Activated naive CD4-positive, alpha-beta T cell treated with anti-CD3 and anti-CD28 coated beads, Interleukin-2, amount 50 U/mL, for 24 hours (primary cell): ENCODE data around the gene MYO16.
"Not testable (repeated sequence)": the region's sequence is repeated elsewhere in the genome, so short reads cannot be mapped to it uniquely, and the experiment has no call there.

ENCODE experiments used
- H3K27ac Mint-ChIP-seq: one replicate; pipeline ENCODE4 v1.8.0; 2021; ENCODE audit warnings: mild to moderate bottlenecking, mixed read lengths
- H3K27me3 Mint-ChIP-seq: one replicate; pipeline ENCODE4 v1.8.0; 2021; ENCODE audit warnings: mixed read lengths
- H3K36me3 Mint-ChIP-seq: one replicate; pipeline ENCODE4 v1.8.0; 2021; ENCODE audit warnings: mixed read lengths
- H3K4me1 Mint-ChIP-seq: one replicate; pipeline ENCODE4 v1.8.0; 2021; ENCODE audit warnings: mixed read lengths
- H3K4me3 Mint-ChIP-seq: one replicate; pipeline ENCODE4 v1.8.0; 2021; ENCODE audit warnings: mild to moderate bottlenecking, mixed read lengths
- H3K9me3 Mint-ChIP-seq: one replicate; pipeline ENCODE4 v1.8.0; 2021; ENCODE audit warnings: mixed read lengths

Gene MYO16

DNA sequence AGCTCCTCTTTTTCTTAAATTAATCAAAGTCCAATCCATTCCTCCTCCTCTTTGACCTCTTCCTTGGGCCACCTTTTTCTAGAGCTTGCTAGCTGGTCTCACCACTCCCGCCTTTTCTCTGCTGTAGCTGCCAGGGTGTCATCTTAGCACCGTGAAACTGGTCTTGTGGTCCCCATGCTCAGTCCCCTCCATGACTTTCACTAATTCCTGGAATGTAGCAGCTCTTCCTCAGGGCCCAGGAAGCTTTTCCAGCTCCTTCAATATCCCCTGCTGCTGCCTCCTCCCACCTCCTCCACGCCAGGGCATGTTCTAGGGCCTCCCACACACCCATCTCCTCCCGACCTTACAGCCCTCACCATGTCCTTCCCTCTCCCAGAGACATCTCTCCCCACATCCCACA lies 222.2 kb downstream of the MYO16 start:
- Mint-ChIP-seq H3K27ac (no peak overlapping the region), H3K9me3 (no peaks in the 10 kb centered on the region), H3K27me3 (peaks cover 12% of the 10 kb centered on the region), H3K4me3 (no peak overlapping the region), H3K36me3 (no peaks in the 10 kb centered on the region), H3K4me1 (peaks cover 4% of the 10 kb centered on the region)

- peaks cover 4% of the 10 kb centered on the region for H3K4me1 Mint-ChIP-seq
- no peaks in the 10 kb centered on the region for H3K9me3 Mint-ChIP-seq
- no peak overlapping the region for H3K27ac Mint-ChIP-seq
- H3K36me3 Mint-ChIP-seq, result no peaks in the 10 kb centered on the region
- peaks cover 12% of the 10 kb centered on the region for H3K27me3 Mint-ChIP-seq
- H3K4me3 Mint-ChIP-seq, result no peak overlapping the region
These were observed 223.6 kb downstream of the MYO16 start for GRCh38 chr13:108853031-108853430.

- peaks cover 4% of the 10 kb centered on the region for H3K4me1 Mint-ChIP-seq
- H3K4me3 Mint-ChIP-seq, result no peak overlapping the region
- no peaks in the 10 kb centered on the region for H3K9me3 Mint-ChIP-seq
- peaks cover 7% of the 10 kb centered on the region for H3K27me3 Mint-ChIP-seq
- H3K36me3 Mint-ChIP-seq, result no peaks in the 10 kb centered on the region
- no peak overlapping the region for H3K27ac Mint-ChIP-seq
These were observed 226.5 kb downstream of the MYO16 start for GRCh38 chr13:108855737-108856387.

GRCh38 chr13:108858676-108859075 lies 229.3 kb downstream of the MYO16 start:
- H3K27me3 Mint-ChIP-seq, result peaks cover 2% of the 10 kb centered on the region
- H3K4me1 Mint-ChIP-seq, result peaks cover 4% of the 10 kb centered on the region
- H3K27ac Mint-ChIP-seq, result no peak overlapping the region
- no peaks in the 10 kb centered on the region for H3K36me3 Mint-ChIP-seq
- H3K9me3 Mint-ChIP-seq, result no peaks in the 10 kb centered on the region
- H3K4me3 Mint-ChIP-seq, result no peak overlapping the region

GRCh38 chr13:108859197-108860012 lies 230.0 kb downstream of the MYO16 start:
- Mint-ChIP-seq H3K9me3 (no peaks in the 10 kb centered on the region), H3K4me3 (no peak overlapping the region), H3K4me1 (peaks cover 4% of the 10 kb centered on the region), H3K27ac (no peak overlapping the region), H3K36me3 (no peaks in the 10 kb centered on the region), H3K27me3 (peaks cover 2% of the 10 kb centered on the region)

DNA sequence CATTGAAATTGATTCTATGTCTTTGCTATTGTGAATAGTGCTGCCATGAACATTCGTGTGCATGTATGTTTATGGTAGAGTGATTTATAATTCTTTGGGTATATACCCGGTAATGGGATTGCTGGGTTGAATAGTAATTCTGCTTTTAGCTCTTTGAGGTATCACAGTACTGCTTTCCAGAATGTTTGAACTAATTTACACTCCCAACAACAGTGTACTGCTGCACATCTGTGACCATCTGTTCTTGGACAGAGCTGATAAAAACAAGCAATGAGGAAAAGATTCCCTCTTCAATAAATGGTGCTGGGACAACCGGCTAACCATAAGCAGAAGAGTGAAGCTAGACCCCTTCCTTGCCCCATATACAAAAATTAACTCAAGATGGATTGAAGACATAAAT lies 231.0 kb downstream of the MYO16 start:
- no peak overlapping the region for H3K27ac Mint-ChIP-seq
- peaks cover 2% of the 10 kb centered on the region for H3K27me3 Mint-ChIP-seq
- no peaks in the 10 kb centered on the region for H3K9me3 Mint-ChIP-seq
- H3K4me1 Mint-ChIP-seq, result peaks cover 4% of the 10 kb centered on the region
- no peaks in the 10 kb centered on the region for H3K36me3 Mint-ChIP-seq
- no peak overlapping the region for H3K4me3 Mint-ChIP-seq

- Mint-ChIP-seq H3K4me3 (no peak overlapping the region), H3K27ac (no peak overlapping the region), H3K4me1 (no peaks in the 10 kb centered on the region), H3K27me3 (peaks cover 2% of the 10 kb centered on the region), H3K9me3 (no peaks in the 10 kb centered on the region), H3K36me3 (no peaks in the 10 kb centered on the region)
These were observed 247.9 kb downstream of the MYO16 start for GRCh38 chr13:108877300-108877699.

DNA sequence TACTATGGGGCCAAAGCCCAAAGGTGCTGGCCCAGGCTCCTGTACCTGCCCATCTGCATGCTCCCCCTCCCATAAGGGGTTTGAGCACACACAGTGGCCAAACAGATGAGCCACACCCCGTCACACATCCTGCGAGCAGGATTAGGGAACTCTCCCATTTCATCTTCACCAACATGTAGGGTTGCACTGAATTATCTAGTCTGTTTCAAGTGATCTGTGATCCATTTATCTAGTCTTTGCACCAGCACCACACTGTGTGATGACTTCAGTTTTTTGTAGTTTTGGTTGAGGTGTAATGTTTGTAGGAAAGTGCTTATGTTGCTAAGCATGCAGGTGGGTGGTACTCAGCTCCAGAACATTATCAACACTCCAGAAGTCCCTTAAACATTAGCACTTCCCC lies 249.3 kb downstream of the MYO16 start:
- Mint-ChIP-seq H3K4me3 (no peak overlapping the region), H3K9me3 (no peaks in the 10 kb centered on the region), H3K27ac (no peak overlapping the region), H3K4me1 (no peaks in the 10 kb centered on the region), H3K27me3 (peaks cover 2% of the 10 kb centered on the region), H3K36me3 (no peaks in the 10 kb centered on the region)

- no peak overlapping the region for H3K27ac Mint-ChIP-seq
- no peaks in the 10 kb centered on the region for H3K36me3 Mint-ChIP-seq
- H3K9me3 Mint-ChIP-seq, result no peaks in the 10 kb centered on the region
- H3K27me3 Mint-ChIP-seq, result peaks cover 1% of the 10 kb centered on the region
- H3K4me1 Mint-ChIP-seq, result no peaks in the 10 kb centered on the region
- no peak overlapping the region for H3K4me3 Mint-ChIP-seq
These were observed 260.0 kb downstream of the MYO16 start for GRCh38 chr13:108889324-108889984.

DNA sequence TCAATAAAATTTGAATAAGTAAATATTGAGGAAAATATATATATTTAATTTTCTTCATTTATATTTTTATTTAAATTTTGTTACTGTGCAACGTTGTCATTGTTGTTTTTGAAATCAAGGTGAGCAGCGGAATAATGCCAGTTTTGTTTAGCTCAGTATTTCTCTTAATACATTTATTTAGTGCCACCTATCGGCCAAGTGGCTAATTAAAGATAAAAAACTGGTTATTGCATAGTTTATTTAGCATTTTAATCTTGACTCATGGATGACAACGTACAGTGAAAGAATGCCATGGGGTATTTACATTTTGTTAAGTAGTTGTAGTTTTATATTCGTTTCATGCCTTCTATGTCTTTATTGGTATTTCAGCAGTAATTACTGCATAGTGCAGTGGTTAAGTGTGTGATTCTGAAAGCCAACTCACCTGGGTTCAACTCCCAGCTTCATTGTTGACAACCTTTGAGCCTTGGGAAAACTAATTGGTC lies 265.9 kb downstream of the MYO16 start:
- H3K9me3 Mint-ChIP-seq, result no peaks in the 10 kb centered on the region
- H3K4me3 Mint-ChIP-seq, result no peak overlapping the region
- no peaks in the 10 kb centered on the region for H3K36me3 Mint-ChIP-seq
- H3K27me3 Mint-ChIP-seq, result peaks cover 3% of the 10 kb centered on the region
- peaks cover 11% of the 10 kb centered on the region for H3K4me1 Mint-ChIP-seq
- no peak overlapping the region for H3K27ac Mint-ChIP-seq

- H3K9me3 Mint-ChIP-seq, result no peaks in the 10 kb centered on the region
- H3K27me3 Mint-ChIP-seq, result peaks cover 6% of the 10 kb centered on the region
- peak overlapping the region; percentile 55 for H3K27ac Mint-ChIP-seq
- H3K4me1 Mint-ChIP-seq, result peaks cover 11% of the 10 kb centered on the region
- no peaks in the 10 kb centered on the region for H3K36me3 Mint-ChIP-seq
- peak overlapping the region; percentile 8 for H3K4me3 Mint-ChIP-seq
These were observed 268.5 kb downstream of the MYO16 start for GRCh38 chr13:108897955-108898354.

- H3K9me3 Mint-ChIP-seq, result no peaks in the 10 kb centered on the region
- peaks cover 4% of the 10 kb centered on the region for H3K27me3 Mint-ChIP-seq
- peaks cover 5% of the 10 kb centered on the region for H3K4me1 Mint-ChIP-seq
- H3K36me3 Mint-ChIP-seq, result no peaks in the 10 kb centered on the region
- no peak overlapping the region for H3K4me3 Mint-ChIP-seq
- H3K27ac Mint-ChIP-seq, result peak overlapping the region; percentile 15
These were observed 273.2 kb downstream of the MYO16 start for GRCh38 chr13:108902405-108903155.

DNA sequence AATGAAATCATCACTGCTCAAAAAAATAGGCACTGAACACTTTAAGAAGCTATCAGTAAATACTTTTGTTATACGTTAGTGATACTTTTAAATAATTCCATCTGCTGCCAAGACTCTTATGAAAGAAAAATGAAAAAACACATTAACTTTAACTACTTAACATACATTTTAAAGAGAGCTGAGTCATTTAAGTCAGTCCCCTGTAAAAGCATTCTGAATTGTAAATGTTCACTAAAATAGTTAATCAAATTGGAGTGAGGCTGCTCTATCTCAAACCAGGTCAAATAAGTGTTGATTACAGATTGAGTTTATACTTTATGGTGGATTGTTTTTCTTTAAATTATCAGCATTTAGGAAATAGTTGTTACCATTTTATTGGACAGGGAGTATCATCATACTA lies 274.2 kb downstream of the MYO16 start:
- Mint-ChIP-seq H3K27me3 (peaks cover 4% of the 10 kb centered on the region), H3K36me3 (no peaks in the 10 kb centered on the region), H3K4me3 (no peak overlapping the region), H3K9me3 (no peaks in the 10 kb centered on the region), H3K27ac (no peak overlapping the region), H3K4me1 (no peaks in the 10 kb centered on the region)

DNA sequence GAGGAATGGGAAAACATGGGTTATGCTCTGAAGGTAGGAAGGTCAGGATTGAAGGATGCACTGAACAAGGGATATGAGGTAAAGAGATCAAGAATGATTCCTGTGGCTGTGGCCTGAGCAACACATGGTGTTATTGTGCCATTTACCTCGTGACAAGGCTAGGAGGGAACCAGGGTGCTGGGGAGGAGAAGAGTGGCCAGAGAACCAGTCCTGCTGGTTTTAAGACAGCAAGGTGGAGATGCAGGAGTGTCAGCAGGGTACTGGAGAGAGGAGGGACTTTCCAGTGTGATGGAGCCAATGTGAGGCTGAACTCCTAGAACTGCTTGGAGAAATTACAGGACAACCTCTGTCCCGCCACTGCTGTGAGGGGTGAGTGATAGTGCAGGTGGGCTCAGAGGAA lies 282.4 kb downstream of the MYO16 start:
- Mint-ChIP-seq H3K27me3 (no peaks in the 10 kb centered on the region), H3K9me3 (no peaks in the 10 kb centered on the region), H3K4me1 (peaks cover 16% of the 10 kb centered on the region), H3K27ac (no peak overlapping the region), H3K36me3 (no peaks in the 10 kb centered on the region), H3K4me3 (no peak overlapping the region)

- H3K4me3 Mint-ChIP-seq, H3K27me3 Mint-ChIP-seq, H3K36me3 Mint-ChIP-seq, H3K27ac Mint-ChIP-seq, H3K9me3 Mint-ChIP-seq: not testable (repeated sequence)
- peaks cover 16% of the 10 kb centered on the region for H3K4me1 Mint-ChIP-seq
These were observed 284.3 kb downstream of the MYO16 start for GRCh38 chr13:108913731-108914130.
